Peyer's patch (tissue), 4 donors: ENCODE measurements around the gene ARHGEF12. TPM values are rescaled to one million over a fixed set of nuclear protein-coding genes. Genes with fewer than 3 reads are reported as not detected.

ENCODE experiments used
- DNase-seq, 3 donors: peaks; one replicate each; pipeline ENCODE4 v3.0.0-alpha.2; 2017 to 2019
- H3K27ac ChIP-seq, 4 donors: fragments of 200-600 bp; sonication (generic); one replicate each; pipeline ENCODE4 v1.5.1; 2016 to 2019
- H3K27me3 ChIP-seq, 2 donors: fragments of 200-600 bp; sonication (generic); one replicate each; pipeline ENCODE4 v1.5.1; 2019
- H3K36me3 ChIP-seq, 3 donors: fragments of 200-600 bp; sonication (generic); one replicate each; pipeline ENCODE4 v1.5.1; 2016 to 2019
- H3K4me1 ChIP-seq, 4 donors: fragments of 200-600 bp; sonication (generic); one replicate each; pipeline ENCODE4 v1.5.1; 2016 to 2019
- H3K4me3 ChIP-seq, 4 donors: fragments of 200-600 bp; sonication (generic); 1 replicate in 3 of 4; 2 replicates in 1 of 4; pipeline ENCODE4 v1.5.1; 2016 to 2019; ENCODE audit warnings: mild to moderate bottlenecking in 1 of 4
- H3K9me3 ChIP-seq, 4 donors: fragments of 200-600 bp; sonication (generic); one replicate each; pipeline ENCODE4 v1.5.1; 2016 to 2019; ENCODE audit warnings: mild to moderate bottlenecking in 1 of 4
- POLR2A ChIP-seq, 2 donors: fragments of 450-650 bp; IDR thresholded peaks; one replicate each; pipeline ENCODE4 v1.5.1; 2017; ENCODE audit warnings: antibody characterized with exemption in 2 of 2, mild to moderate bottlenecking in 2 of 2, moderate library complexity in 2 of 2
- total RNA-seq, 4 donors: library from RNA; depleted of rRNA; stranded (reverse); fragments of >200 nt; gene quantifications; one replicate each; pipeline ENCODE4 v1.1.0, GENCODE V29; 2016
- TF ChIP-seq, protein P1 (sequence below), 6 experiments: fragments of 450-650 bp in 4 of 6; fragments of 200-600 bp in 2 of 6; sonication (generic) in 1 of 6; IDR thresholded peaks; one replicate each; pipeline ENCODE4 v1.5.1; 2017 to 2019; ENCODE audit warnings: antibody characterized with exemption in 6 of 6, mild to moderate bottlenecking in 3 of 6, moderate library complexity in 1 of 6

The ARHGEF12 gene, protein sequence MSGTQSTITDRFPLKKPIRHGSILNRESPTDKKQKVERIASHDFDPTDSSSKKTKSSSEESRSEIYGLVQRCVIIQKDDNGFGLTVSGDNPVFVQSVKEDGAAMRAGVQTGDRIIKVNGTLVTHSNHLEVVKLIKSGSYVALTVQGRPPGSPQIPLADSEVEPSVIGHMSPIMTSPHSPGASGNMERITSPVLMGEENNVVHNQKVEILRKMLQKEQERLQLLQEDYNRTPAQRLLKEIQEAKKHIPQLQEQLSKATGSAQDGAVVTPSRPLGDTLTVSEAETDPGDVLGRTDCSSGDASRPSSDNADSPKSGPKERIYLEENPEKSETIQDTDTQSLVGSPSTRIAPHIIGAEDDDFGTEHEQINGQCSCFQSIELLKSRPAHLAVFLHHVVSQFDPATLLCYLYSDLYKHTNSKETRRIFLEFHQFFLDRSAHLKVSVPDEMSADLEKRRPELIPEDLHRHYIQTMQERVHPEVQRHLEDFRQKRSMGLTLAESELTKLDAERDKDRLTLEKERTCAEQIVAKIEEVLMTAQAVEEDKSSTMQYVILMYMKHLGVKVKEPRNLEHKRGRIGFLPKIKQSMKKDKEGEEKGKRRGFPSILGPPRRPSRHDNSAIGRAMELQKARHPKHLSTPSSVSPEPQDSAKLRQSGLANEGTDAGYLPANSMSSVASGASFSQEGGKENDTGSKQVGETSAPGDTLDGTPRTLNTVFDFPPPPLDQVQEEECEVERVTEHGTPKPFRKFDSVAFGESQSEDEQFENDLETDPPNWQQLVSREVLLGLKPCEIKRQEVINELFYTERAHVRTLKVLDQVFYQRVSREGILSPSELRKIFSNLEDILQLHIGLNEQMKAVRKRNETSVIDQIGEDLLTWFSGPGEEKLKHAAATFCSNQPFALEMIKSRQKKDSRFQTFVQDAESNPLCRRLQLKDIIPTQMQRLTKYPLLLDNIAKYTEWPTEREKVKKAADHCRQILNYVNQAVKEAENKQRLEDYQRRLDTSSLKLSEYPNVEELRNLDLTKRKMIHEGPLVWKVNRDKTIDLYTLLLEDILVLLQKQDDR (N-terminal part only)
- 100 to 1,000 TPM; 102 to 122 (median 107) TPM for total RNA-seq

DNA sequence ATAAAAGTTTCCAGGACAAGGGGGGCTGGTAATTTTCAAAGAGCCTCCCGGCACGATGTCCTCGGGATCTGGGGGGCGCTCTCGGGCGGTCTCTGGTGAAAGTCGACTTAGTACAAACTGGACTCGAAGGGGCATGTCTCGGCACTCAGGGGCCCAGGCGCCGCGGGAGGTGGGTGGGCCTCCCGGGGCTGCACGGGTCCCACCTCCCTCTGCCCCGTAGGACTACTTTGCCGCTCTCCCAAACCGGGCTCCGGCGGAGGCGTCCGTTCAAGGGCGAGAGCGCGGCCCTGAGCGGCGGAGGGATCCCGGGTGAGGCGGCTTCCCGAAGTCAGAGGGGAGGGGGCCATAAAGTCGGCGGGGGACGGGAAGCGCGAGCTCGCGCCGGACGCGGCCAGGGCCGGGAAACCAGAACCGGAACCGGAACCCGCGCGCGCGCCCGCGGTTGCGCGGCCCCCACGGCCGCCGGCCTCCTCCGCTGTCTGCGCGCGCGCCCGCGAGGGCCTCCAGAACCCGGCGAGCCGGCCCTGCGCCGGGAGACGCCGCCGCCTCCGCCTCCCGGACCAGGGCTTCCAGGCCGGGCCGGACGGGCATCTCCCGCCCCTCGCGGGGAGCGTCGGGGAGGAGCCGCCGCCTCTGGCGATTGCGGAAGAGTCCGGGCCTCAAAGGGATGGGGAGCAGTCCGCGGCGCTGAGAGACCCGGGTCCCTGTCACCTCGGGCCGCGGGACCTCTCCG lies at the start of gene ARHGEF12:
Gene ARHGEF12, plus strand, starts transcription at position 506 of the 733 bp plus-strand sequence. CDS start 831 bp downstream, outside the sequence.
- H3K4me1 ChIP-seq, result peaks cover 0 to 34% (median 3%) of the 10 kb centered on the region in 4 donors
- no peaks in the 10 kb centered on the region for H3K9me3 ChIP-seq
- no peaks in the 10 kb centered on the region for H3K27me3 ChIP-seq
- H3K27ac ChIP-seq, result peak within 1 kb of the TSS; percentile 85 to 97 (median 92)
- peak; percentile 60 to 77 for TF ChIP-seq POLR2A (IDR thresholded peaks at IDR 0.05)
- TF ChIP-seq, protein P1, sequence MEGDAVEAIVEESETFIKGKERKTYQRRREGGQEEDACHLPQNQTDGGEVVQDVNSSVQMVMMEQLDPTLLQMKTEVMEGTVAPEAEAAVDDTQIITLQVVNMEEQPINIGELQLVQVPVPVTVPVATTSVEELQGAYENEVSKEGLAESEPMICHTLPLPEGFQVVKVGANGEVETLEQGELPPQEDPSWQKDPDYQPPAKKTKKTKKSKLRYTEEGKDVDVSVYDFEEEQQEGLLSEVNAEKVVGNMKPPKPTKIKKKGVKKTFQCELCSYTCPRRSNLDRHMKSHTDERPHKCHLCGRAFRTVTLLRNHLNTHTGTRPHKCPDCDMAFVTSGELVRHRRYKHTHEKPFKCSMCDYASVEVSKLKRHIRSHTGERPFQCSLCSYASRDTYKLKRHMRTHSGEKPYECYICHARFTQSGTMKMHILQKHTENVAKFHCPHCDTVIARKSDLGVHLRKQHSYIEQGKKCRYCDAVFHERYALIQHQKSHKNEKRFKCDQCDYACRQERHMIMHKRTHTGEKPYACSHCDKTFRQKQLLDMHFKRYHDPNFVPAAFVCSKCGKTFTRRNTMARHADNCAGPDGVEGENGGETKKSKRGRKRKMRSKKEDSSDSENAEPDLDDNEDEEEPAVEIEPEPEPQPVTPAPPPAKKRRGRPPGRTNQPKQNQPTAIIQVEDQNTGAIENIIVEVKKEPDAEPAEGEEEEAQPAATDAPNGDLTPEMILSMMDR (IDR thresholded peaks at IDR 0.05), result peak in 2 of 6 experiments; percentile 8 to 10
- no peaks in the 10 kb centered on the region for H3K36me3 ChIP-seq
- peak; percentile 79 to 97 (median 96) for DNase-seq
- H3K4me3 ChIP-seq, result peak within 1 kb of the TSS; percentile 74 to 96 (median 92)

GRCh38 chr11:120288021-120288420 lies 48.2 kb upstream of the ARHGEF12 start:
- TF ChIP-seq, protein P1 (IDR thresholded peaks at IDR 0.05), result no peak
- TF ChIP-seq POLR2A (IDR thresholded peaks at IDR 0.05), result no peak
- no peaks in the 10 kb centered on the region for H3K36me3 ChIP-seq
- H3K9me3 ChIP-seq, result no peaks in the 10 kb centered on the region
- H3K27me3 ChIP-seq, result no peaks in the 10 kb centered on the region
- peaks cover 0 to 5% (median 0%) of the 10 kb centered on the region in 4 donors for H3K4me1 ChIP-seq
- no peak overlapping the region for H3K4me3 ChIP-seq
- no peak for DNase-seq
- no peak overlapping the region for H3K27ac ChIP-seq

DNA sequence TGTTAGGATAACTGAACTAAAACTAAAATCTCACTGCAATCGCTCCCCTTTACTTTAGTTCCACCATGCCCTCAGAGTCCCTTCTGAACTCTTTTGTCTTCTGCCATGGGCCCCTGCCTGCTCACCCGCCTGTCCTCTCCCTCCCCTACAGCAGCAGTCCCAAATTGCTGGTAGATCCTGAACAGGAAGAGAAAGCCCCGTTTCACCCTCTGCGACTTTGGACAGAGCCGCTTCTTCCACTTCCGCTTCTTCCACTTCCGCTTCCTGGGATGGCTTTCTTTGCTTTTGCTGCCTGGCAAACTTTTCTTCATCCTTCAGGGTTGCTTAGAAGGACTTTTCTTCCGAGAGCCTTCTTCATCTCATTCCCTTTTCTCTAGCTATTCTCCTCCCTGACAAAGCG lies 46.8 kb upstream of the ARHGEF12 start:
- H3K27ac ChIP-seq, result no peak overlapping the region

DNA sequence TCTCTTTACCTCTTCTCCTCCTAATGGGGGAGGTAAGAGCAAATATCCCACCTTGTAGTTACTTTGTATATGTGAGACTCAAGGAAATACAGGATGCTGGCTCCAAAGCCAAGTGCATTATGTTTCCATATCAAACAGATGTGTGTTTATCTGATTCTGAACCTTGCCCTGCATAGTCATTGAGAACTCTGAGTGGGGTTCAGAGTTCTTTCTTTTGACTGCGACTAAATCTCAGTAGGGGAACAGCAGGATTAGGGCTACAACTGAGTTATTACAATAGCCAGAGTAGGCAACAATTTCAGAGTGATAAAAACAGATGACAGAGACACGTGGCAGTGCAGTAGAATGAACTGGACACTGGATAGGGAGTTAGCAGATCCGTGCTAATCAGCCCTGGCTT lies 45.3 kb upstream of the ARHGEF12 start:
- H3K36me3 ChIP-seq, result no peaks in the 10 kb centered on the region
- no peak for TF ChIP-seq POLR2A (IDR thresholded peaks at IDR 0.05)
- TF ChIP-seq, protein P1 (IDR thresholded peaks at IDR 0.05), result no peak
- DNase-seq, result no peak
- no peaks in the 10 kb centered on the region for H3K27me3 ChIP-seq
- H3K9me3 ChIP-seq, result no peaks in the 10 kb centered on the region
- H3K4me3 ChIP-seq, result no peak overlapping the region
- H3K4me1 ChIP-seq, result peaks cover 0 to 11% (median 0%) of the 10 kb centered on the region in 4 donors
- peak overlapping the region in 1 of 4 donors; percentile 34 for H3K27ac ChIP-seq

More for the DNA sequence above, 46.8 kb upstream of the ARHGEF12 start:
- no peak overlapping the region for H3K4me3 ChIP-seq
- no peaks in the 10 kb centered on the region for H3K27me3 ChIP-seq
- H3K36me3 ChIP-seq, result no peaks in the 10 kb centered on the region
- no peaks in the 10 kb centered on the region for H3K9me3 ChIP-seq
- peaks cover 0 to 5% (median 0%) of the 10 kb centered on the region in 4 donors for H3K4me1 ChIP-seq
- no peak for DNase-seq
- TF ChIP-seq POLR2A (IDR thresholded peaks at IDR 0.05), result no peak
- TF ChIP-seq, protein P1 (IDR thresholded peaks at IDR 0.05), result no peak
